OCI-LY7 (cell line): ENCODE measurements around the gene CRTC1. TPM values are rescaled to one million over a fixed set of nuclear protein-coding genes. Genes with fewer than 3 reads are reported as not detected.

Source experiments
- BruUV-seq: library from RNA; stranded (reverse); fragments of 400-500 nt; replicated peaks from 2 replicates; lab custom pipeline; 2021; lab: Mats Ljungman, UMichigan
- CTCF ChIA-PET: fragments of 300-600 bp; sonication (Branson Sonifier 250); formaldehyde crosslinking; loops from one replicate; lab custom pipeline; 2022; ENCODE audit warnings: antibody characterized with exemption; ENCODE audit not compliant: unreplicated experiment; lab: Charles Lee
- POLR2A ChIA-PET: fragments of 300-600 bp; sonication (Branson Sonifier 250); formaldehyde crosslinking; loops from one replicate; lab custom pipeline; 2022; ENCODE audit warnings: antibody characterized with exemption; lab: Charles Lee
- DNase-seq: peaks from one replicate; pipeline ENCODE4 v3.0.0-alpha.2; 2015; ENCODE audit warnings: low spot score
- H2AFZ ChIP-seq: fragments of 200-600 bp; sonication (generic), shearing (Covaris generic); 2 replicates; pipeline ENCODE4 v1.6.1; 2014; ENCODE audit warnings: mild to moderate bottlenecking, antibody characterized with exemption, low read length, moderate library complexity
- H3K27ac ChIP-seq: fragments of 200-600 bp; sonication (generic); 2 replicates; pipeline ENCODE4 v1.5.1; 2014; ENCODE audit warnings: mixed run types, low read depth, mild to moderate bottlenecking, moderate library complexity, low read length, inconsistent platforms; ENCODE audit not compliant: poor library complexity, severe bottlenecking
- H3K36me3 ChIP-seq: fragments of 200-600 bp; sonication (generic); 2 replicates; pipeline ENCODE4 v1.6.1; 2014; ENCODE audit warnings: mild to moderate bottlenecking, antibody characterized with exemption, low read length, moderate library complexity, mixed read lengths; ENCODE audit not compliant: insufficient read depth
- H3K4me1 ChIP-seq: fragments of 200-600 bp; sonication (generic); 2 replicates; pipeline ENCODE4 v1.5.1; 2014; ENCODE audit warnings: mild to moderate bottlenecking, low read length; ENCODE audit not compliant: insufficient read depth, poor library complexity, severe bottlenecking
- H3K4me2 ChIP-seq: fragments of 200-600 bp; sonication (generic); 2 replicates; pipeline ENCODE4 v1.6.1; 2014; ENCODE audit warnings: mild to moderate bottlenecking, low read length
- H3K4me3 ChIP-seq: fragments of 200-600 bp; sonication (generic); 2 replicates; pipeline ENCODE4 v1.5.1; 2014; ENCODE audit warnings: mild to moderate bottlenecking, low read depth, low read length; ENCODE audit not compliant: poor library complexity, severe bottlenecking
- H3K79me2 ChIP-seq: fragments of 200-600 bp; sonication (generic); 2 replicates; pipeline ENCODE4 v1.6.1; 2016; ENCODE audit warnings: low read depth, mild to moderate bottlenecking, low read length, moderate library complexity, mixed read lengths; ENCODE audit not compliant: insufficient read depth
- H3K9me2 ChIP-seq: fragments of 200-600 bp; sonication (generic); 2 replicates; pipeline ENCODE4 v1.6.1; 2016; ENCODE audit warnings: mild to moderate bottlenecking, low read length, mixed read lengths; ENCODE audit not compliant: insufficient read depth
- H3K9me3 ChIP-seq: fragments of 200-600 bp; sonication (generic); 2 replicates; pipeline ENCODE4 v1.6.1; 2014; ENCODE audit warnings: mild to moderate bottlenecking, mixed run types, low read length, mixed read lengths
- H4K20me1 ChIP-seq: fragments of 200-600 bp; sonication (generic); 2 replicates; pipeline ENCODE4 v1.6.1; 2014; ENCODE audit warnings: mild to moderate bottlenecking, antibody characterized with exemption, low read length, moderate library complexity, mixed read lengths; ENCODE audit not compliant: insufficient read depth
- EZH2phosphoT487 ChIP-seq: fragments of 200-600 bp; sonication (generic); IDR thresholded peaks from 2 replicates; pipeline ENCODE4 v1.6.1; 2018; ENCODE audit warnings: low read depth, borderline replicate concordance, mild to moderate bottlenecking, mixed run types, antibody characterized with exemption, low read length, moderate library complexity, mixed read lengths
- intact Hi-C: fragments of 100-400 bp; cut with micrococcal nuclease; formaldehyde crosslinking; loops from one replicate; pipeline ENCODE4 v1.10.0; 2022; ENCODE audit not compliant: unreplicated experiment
- total RNA-seq, 2 experiments: library from RNA; depleted of rRNA in 1 of 2; stranded (reverse); fragments of >200 nt in 1 of 2; shearing (Covaris generic) in 1 of 2; gene quantifications; 2 replicates each; pipeline ENCODE4 v1.2.3, GENCODE V29; 2014 to 2022
- TF ChIP-seq, protein P1 (sequence below): fragments of 200-600 bp; sonication (generic); conservative IDR thresholded peaks from 2 replicates; pipeline ENCODE4 v1.5.1; 2014; ENCODE audit warnings: mild to moderate bottlenecking, antibody characterized with exemption, low read length, moderate library complexity, mixed read lengths

CRTC1 gene
- total RNA-seq, 2 experiments from 2014 or later: 4.1 to 10.3 TPM

DNA sequence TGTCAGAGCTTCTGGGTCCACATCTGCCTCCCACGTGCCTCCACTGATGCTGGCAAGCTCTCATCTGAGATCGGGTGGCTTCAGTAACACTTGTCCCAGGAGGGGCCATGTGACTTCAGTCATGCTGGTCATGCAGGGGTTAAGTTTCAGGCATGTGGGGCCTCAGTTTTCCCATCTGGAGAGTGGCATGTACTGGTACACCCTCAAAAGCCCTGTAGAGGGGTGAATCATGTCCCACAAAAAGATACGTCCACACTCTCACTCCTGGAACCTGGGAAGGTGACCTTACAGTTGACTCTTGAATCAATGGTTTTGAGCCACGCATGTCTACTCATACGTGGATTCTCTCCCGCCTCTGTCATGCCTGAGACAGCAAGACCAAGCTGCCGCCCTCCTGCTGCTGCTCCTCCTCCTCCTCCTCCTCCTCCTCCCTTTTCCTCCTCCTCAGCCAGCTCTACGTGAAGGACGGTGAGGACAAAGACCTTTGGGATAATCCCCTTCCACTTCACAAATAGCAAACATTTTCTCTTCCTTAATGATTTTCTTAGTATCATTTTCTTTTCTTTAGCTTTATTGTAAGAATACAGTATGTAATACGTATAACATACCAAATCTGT lies 54.0 kb downstream of the CRTC1 start:
- H3K36me3 ChIP-seq: no peaks in the 10 kb centered on the region
- no peaks in the 10 kb centered on the region for H3K79me2 ChIP-seq
- no peaks in the 10 kb centered on the region for H4K20me1 ChIP-seq
- intact Hi-C loops: no loop called here
- TF ChIP-seq EZH2phosphoT487: no peak
- TF ChIP-seq, protein P1, sequence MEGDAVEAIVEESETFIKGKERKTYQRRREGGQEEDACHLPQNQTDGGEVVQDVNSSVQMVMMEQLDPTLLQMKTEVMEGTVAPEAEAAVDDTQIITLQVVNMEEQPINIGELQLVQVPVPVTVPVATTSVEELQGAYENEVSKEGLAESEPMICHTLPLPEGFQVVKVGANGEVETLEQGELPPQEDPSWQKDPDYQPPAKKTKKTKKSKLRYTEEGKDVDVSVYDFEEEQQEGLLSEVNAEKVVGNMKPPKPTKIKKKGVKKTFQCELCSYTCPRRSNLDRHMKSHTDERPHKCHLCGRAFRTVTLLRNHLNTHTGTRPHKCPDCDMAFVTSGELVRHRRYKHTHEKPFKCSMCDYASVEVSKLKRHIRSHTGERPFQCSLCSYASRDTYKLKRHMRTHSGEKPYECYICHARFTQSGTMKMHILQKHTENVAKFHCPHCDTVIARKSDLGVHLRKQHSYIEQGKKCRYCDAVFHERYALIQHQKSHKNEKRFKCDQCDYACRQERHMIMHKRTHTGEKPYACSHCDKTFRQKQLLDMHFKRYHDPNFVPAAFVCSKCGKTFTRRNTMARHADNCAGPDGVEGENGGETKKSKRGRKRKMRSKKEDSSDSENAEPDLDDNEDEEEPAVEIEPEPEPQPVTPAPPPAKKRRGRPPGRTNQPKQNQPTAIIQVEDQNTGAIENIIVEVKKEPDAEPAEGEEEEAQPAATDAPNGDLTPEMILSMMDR: no peak
- H3K27ac ChIP-seq: no peak overlapping the region
- no TSS peak for BruUV-seq
- H3K9me3 ChIP-seq: no peaks in the 10 kb centered on the region
- H3K4me1 ChIP-seq: no peaks in the 10 kb centered on the region
- H3K9me2 ChIP-seq: no peaks in the 10 kb centered on the region
- H3K4me3 ChIP-seq: no peak overlapping the region
- no peak overlapping the region for H2AFZ ChIP-seq
- CTCF ChIA-PET: no interaction called here
- POLR2A ChIA-PET: interaction anchor here (0.6 to 1.7 kb wide), 2 partner anchors 10 to 204 kb away, joined by 3 read pairs; no protein-coding TSS in a partner anchor
- no peak for DNase-seq
- no peak overlapping the region for H3K4me2 ChIP-seq

GRCh38 chr19:18737954-18738351 lies 54.5 kb downstream of the CRTC1 start:
- Histone ChIP-seq H3K4me1 (no peaks in the 10 kb centered on the region), H3K9me3 (no peaks in the 10 kb centered on the region), H3K4me2 (no peak overlapping the region), H2AFZ (no peak overlapping the region), H4K20me1 (no peaks in the 10 kb centered on the region), H3K9me2 (no peaks in the 10 kb centered on the region), H3K79me2 (no peaks in the 10 kb centered on the region), H3K4me3 (no peak overlapping the region), H3K36me3 (no peaks in the 10 kb centered on the region), H3K27ac (no peak overlapping the region)
- ChIA-PET POLR2A (interaction anchor here (0.6 to 1.7 kb wide), 2 partner anchors 11 to 204 kb away, joined by 3 read pairs; no protein-coding TSS in a partner anchor), CTCF (no interaction called here)
- intact Hi-C loops: no loop called here
- no TSS peak for BruUV-seq
- no peak for DNase-seq
- TF ChIP-seq, protein P1: no peak
- TF ChIP-seq EZH2phosphoT487: no peak
